K562 (cell line): Measurements from ENCODE around the gene PPP4C. TPM values are rescaled to one million over a fixed set of nuclear protein-coding genes. Genes with fewer than 3 reads are reported as not detected.

Experiments used
- ARNT ChIP-seq, 2 experiments: fragments of 450-650 bp; IDR thresholded peaks; 2 replicates each; pipeline ENCODE4 v1.6.1; 2016; ENCODE audit warnings: mild to moderate bottlenecking in 1 of 2
- CC2D1A ChIP-seq: fragments of 450-650 bp; IDR thresholded peaks from 2 replicates; pipeline ENCODE4 v1.6.1; 2017; ENCODE audit warnings: mild to moderate bottlenecking
- CHCHD3 ChIP-seq: fragments of 250-450 bp; sonication (Bioruptor Pico); IDR thresholded peaks from 2 replicates; pipeline ENCODE4 v2.1.2; 2022; ENCODE audit warnings: mild to moderate bottlenecking
- IRF2 ChIP-seq: sonication (generic); formaldehyde crosslinking; IDR thresholded peaks from 2 replicates; pipeline ENCODE4 v1.8.1; 2022; ENCODE audit warnings: mild to moderate bottlenecking, missing genetic modification reagents
- LARP7 ChIP-seq: fragments of 450-650 bp; IDR thresholded peaks from 2 replicates; pipeline ENCODE4 v1.6.1; 2016
- MED1 ChIP-seq: sonication (generic); formaldehyde crosslinking; IDR thresholded peaks from 2 replicates; pipeline ENCODE4 v1.8.1; 2023; ENCODE audit warnings: missing genetic modification reagents, borderline replicate concordance
- PHF8 ChIP-seq: fragments of 200-600 bp; sonication (generic); IDR thresholded peaks from 2 replicates; pipeline ENCODE4 v1.6.1; 2012; ENCODE audit warnings: mixed run types, mild to moderate bottlenecking, inconsistent platforms, low read length, moderate library complexity, borderline replicate concordance
- PHTF2 ChIP-seq: fragments of 250-450 bp; sonication (Bioruptor Pico); IDR thresholded peaks from 2 replicates; pipeline ENCODE4 v1.5.0; 2021; ENCODE audit warnings: mild to moderate bottlenecking
- POLR3A ChIP-seq: IDR thresholded peaks from 2 replicates; pipeline ENCODE4 v1.6.1; 2011; ENCODE audit warnings: borderline replicate concordance, mild to moderate bottlenecking, moderate library complexity; ENCODE audit not compliant: insufficient read length, insufficient read depth; ENCODE audit errors: extremely low read depth
- RB1 ChIP-seq: fragments of 450-650 bp; IDR thresholded peaks from 2 replicates; pipeline ENCODE4 v1.6.1; 2017; ENCODE audit warnings: low read depth, mild to moderate bottlenecking
- SRSF3 ChIP-seq: fragments of 200-400 bp; formaldehyde crosslinking; IDR thresholded peaks from 2 replicates; pipeline ENCODE4 v1.6.1; 2016; ENCODE audit warnings: mild to moderate bottlenecking, low read length, moderate library complexity; ENCODE audit not compliant: insufficient read depth
- ZNF253 ChIP-seq: fragments of 250-450 bp; sonication (Bioruptor Pico); conservative IDR thresholded peaks from 2 replicates; pipeline ENCODE4 v1.6.1; 2021; ENCODE audit warnings: mild to moderate bottlenecking
- polyA plus RNA-seq, 8 experiments: library from polyadenylated mRNA; depleted of rRNA in 4 of 8; stranded (reverse) in 5 of 8; unstranded in 3 of 8; fragments of >200 nt; fragmentation: Nextera tagmentation in 2 of 8; fragmentation: Illumina TruSeq in 1 of 8; extraction: Ambion mirVana in 2 of 8; extraction: Trizol in 1 of 8; gene quantifications; 2 replicates each; pipeline versions ENCODE4 v1.2.1 to v1.2.3, GENCODE V29; 2011 to 2014; ENCODE audit warnings: inconsistent platforms in 1 of 8, missing spikeins in 1 of 8
- total RNA-seq, 7 experiments: library from RNA; depleted of rRNA in 6 of 7; stranded (reverse); fragments of >200 nt in 6 of 7; fragmentation: Illumina TruSeq in 2 of 7; extraction: Trizol in 2 of 7; gene quantifications; 2 replicates each; pipeline versions ENCODE4 v1.2.1 to v1.2.3, GENCODE V29; 2011 to 2021; ENCODE audit warnings: low replicate concordance in 1 of 7
- TF ChIP-seq, protein P1 (sequence below), 2 experiments: fragments of 450-650 bp in 1 of 2; sonication (generic) in 1 of 2; formaldehyde crosslinking in 1 of 2; IDR thresholded peaks in 1 of 2; conservative IDR thresholded peaks in 1 of 2; 2 replicates each; pipeline versions ENCODE4 v1.6.1 to v1.8.1; 2016 to 2023; ENCODE audit warnings: mild to moderate bottlenecking in 2 of 2, moderate library complexity in 2 of 2, inconsistent platforms in 1 of 2, missing genetic modification reagents in 1 of 2
- TF ChIP-seq, protein P2 (sequence below): fragments of 450-650 bp; formaldehyde crosslinking; IDR thresholded peaks from 2 replicates; pipeline ENCODE4 v1.4.0; 2020; ENCODE audit warnings: mild to moderate bottlenecking, moderate library complexity
- TF ChIP-seq, protein P3 (sequence below): sonication (generic); formaldehyde crosslinking; IDR thresholded peaks from 2 replicates; pipeline ENCODE4 v1.8.0; 2022; ENCODE audit warnings: mild to moderate bottlenecking, missing genetic modification reagents
- TF ChIP-seq, protein P4 (sequence below), 2 experiments: IDR thresholded peaks in 1 of 2; conservative IDR thresholded peaks in 1 of 2; 2 replicates each; pipeline ENCODE4 v1.6.1; 2016; ENCODE audit warnings: low read depth in 2 of 2, mild to moderate bottlenecking in 1 of 2, missing compliant biosample characterization in 1 of 2, missing genetic modification characterization in 1 of 2, moderate library complexity in 1 of 2
- TF ChIP-seq, protein P5 (sequence below), 2 experiments: IDR thresholded peaks; 2 replicates each; pipeline ENCODE4 v1.6.1; 2012; ENCODE audit warnings: improper control_type of control experiment in 2 of 2, low read depth in 2 of 2, low read length in 2 of 2, borderline replicate concordance in 1 of 2

PPP4C gene
- total and polyA plus RNA-seq, 9 of the 15 experiments (the other 6 are each of a cell fraction or from before 2014, with no cell fraction given), result 3.5 to 183 (median 131) TPM

DNA sequence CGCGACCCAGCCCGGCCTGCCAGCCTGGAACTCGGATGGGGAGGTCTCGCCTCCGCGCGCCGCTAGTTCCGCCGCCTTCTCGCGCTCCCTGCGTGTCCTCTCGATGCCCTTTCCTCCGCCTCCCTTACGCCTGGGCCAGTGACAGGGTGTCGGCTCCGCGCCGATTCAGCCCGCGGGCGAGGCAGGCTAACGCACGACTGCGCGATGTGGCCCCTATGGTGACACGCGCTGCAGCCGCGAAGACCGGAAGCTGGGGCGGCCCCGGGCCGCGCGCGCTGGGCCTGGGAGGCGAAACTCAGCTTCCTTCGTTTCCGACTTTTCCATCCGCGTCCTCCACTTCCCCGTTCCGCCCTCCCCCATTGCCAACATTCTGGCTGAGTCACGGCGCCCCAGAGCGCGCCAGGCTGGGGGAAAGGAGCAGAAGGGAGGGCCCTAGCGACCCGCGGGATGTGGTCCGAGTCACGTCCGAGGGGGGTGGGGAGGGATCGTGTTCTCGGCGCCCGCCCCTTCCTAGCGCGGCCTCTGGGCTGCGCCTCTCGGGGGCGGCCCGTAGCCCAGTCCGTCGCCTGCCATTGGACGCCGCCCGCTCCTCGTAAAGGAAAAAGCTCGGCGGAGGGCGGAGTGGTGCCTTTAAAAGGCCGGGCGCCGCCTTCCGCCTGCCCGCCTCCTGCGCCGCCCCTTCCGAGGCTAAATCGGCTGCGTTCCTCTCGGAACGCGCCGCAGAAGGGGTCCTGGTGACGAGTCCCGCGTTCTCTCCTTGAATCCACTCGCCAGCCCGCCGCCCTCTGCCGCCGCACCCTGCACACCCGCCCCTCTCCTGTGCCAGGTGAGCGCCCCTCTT is 10.5 kb upstream of the PPP4C start, which contains the start of gene ALDOA (continued):
- TF ChIP-seq, protein P1, sequence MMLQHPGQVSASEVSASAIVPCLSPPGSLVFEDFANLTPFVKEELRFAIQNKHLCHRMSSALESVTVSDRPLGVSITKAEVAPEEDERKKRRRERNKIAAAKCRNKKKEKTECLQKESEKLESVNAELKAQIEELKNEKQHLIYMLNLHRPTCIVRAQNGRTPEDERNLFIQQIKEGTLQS (IDR thresholded peaks at IDR 0.05), result no peak; the same call in 1 of the 2 replicates
- TF ChIP-seq, protein P1 (CRISPR knock-in tag; conservative IDR thresholded peaks at IDR 0.05), result peak; percentile 38; the same call in 1 of the 2 replicates
- TF ChIP-seq, protein P2, sequence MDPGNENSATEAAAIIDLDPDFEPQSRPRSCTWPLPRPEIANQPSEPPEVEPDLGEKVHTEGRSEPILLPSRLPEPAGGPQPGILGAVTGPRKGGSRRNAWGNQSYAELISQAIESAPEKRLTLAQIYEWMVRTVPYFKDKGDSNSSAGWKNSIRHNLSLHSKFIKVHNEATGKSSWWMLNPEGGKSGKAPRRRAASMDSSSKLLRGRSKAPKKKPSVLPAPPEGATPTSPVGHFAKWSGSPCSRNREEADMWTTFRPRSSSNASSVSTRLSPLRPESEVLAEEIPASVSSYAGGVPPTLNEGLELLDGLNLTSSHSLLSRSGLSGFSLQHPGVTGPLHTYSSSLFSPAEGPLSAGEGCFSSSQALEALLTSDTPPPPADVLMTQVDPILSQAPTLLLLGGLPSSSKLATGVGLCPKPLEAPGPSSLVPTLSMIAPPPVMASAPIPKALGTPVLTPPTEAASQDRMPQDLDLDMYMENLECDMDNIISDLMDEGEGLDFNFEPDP (CRISPR knock-in tag), result no peak; the same call in 1 of the 2 replicates
- TF ChIP-seq PHTF2 (CRISPR knock-in tag), result no peak
- TF ChIP-seq CC2D1A, result no peak
- TF ChIP-seq ZNF253 (CRISPR knock-in tag), result no peak
- no peak for TF ChIP-seq MED1 (CRISPR knock-in tag)
- TF ChIP-seq IRF2 (CRISPR knock-in tag), result no peak
- TF ChIP-seq, protein P3, sequence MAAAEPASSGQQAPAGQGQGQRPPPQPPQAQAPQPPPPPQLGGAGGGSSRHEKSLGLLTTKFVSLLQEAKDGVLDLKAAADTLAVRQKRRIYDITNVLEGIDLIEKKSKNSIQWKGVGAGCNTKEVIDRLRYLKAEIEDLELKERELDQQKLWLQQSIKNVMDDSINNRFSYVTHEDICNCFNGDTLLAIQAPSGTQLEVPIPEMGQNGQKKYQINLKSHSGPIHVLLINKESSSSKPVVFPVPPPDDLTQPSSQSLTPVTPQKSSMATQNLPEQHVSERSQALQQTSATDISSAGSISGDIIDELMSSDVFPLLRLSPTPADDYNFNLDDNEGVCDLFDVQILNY, result peak; percentile 79; the same call in 1 of the 2 replicates
- TF ChIP-seq, protein P4, sequence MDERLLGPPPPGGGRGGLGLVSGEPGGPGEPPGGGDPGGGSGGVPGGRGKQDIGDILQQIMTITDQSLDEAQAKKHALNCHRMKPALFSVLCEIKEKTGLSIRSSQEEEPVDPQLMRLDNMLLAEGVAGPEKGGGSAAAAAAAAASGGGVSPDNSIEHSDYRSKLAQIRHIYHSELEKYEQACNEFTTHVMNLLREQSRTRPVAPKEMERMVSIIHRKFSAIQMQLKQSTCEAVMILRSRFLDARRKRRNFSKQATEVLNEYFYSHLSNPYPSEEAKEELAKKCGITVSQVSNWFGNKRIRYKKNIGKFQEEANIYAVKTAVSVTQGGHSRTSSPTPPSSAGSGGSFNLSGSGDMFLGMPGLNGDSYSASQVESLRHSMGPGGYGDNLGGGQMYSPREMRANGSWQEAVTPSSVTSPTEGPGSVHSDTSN (CRISPR knock-in tag; IDR thresholded peaks at IDR 0.05; ENCODE audit: low read depth), result no peak
- TF ChIP-seq, protein P4 (tag; conservative IDR thresholded peaks at IDR 0.05; ENCODE audit: low read depth), result no peak
- peak; percentile 68; the same call in 1 of the 2 replicates for TF ChIP-seq PHF8
- TF ChIP-seq ARNT (IDR thresholded peaks at IDR 0.05), result peak; percentile 61 to 95; a peak in 2 of 4 replicates
- peak; percentile 36; the same call in 1 of the 2 replicates for TF ChIP-seq RB1
- no peak; the same call in 1 of the 2 replicates for TF ChIP-seq LARP7
- TF ChIP-seq, protein P5, sequence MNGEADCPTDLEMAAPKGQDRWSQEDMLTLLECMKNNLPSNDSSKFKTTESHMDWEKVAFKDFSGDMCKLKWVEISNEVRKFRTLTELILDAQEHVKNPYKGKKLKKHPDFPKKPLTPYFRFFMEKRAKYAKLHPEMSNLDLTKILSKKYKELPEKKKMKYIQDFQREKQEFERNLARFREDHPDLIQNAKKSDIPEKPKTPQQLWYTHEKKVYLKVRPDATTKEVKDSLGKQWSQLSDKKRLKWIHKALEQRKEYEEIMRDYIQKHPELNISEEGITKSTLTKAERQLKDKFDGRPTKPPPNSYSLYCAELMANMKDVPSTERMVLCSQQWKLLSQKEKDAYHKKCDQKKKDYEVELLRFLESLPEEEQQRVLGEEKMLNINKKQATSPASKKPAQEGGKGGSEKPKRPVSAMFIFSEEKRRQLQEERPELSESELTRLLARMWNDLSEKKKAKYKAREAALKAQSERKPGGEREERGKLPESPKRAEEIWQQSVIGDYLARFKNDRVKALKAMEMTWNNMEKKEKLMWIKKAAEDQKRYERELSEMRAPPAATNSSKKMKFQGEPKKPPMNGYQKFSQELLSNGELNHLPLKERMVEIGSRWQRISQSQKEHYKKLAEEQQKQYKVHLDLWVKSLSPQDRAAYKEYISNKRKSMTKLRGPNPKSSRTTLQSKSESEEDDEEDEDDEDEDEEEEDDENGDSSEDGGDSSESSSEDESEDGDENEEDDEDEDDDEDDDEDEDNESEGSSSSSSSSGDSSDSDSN (IDR thresholded peaks at IDR 0.05; ENCODE audit: borderline replicate concordance in 1 of 2, low read depth in 2 of 2, low read length in 2 of 2), result peak in 1 of 2 experiments; percentile 76; a peak in 1 of 4 replicates
- TF ChIP-seq CHCHD3 (CRISPR knock-in tag), result no peak
- TF ChIP-seq POLR3A, result no peak
- no peak for TF ChIP-seq SRSF3
